GM12892 (cell line): ENCODE measurements around the gene FAF1.

Source experiments
- DNase-seq: peaks from one replicate; pipeline ENCODE4 v3.0.0; 2011; ENCODE audit not compliant: insufficient read length
- FAIRE-seq: peaks from 2 replicates; lab custom pipeline; 2011; peaks lifted over from hg19 to GRCh38; lab: Jason Lieb, UNC
- POLR2A ChIP-seq: IDR thresholded peaks from 2 replicates; pipeline ENCODE4 v1.6.1; 2011; ENCODE audit warnings: low read depth, low read length, control low read depth
- POLR2AphosphoS5 ChIP-seq: IDR thresholded peaks from 2 replicates; pipeline ENCODE4 v1.6.1; 2011; ENCODE audit warnings: low read depth, low read length, control low read depth
- TAF1 ChIP-seq: IDR thresholded peaks from 2 replicates; pipeline ENCODE4 v1.6.1; 2011; ENCODE audit warnings: low read depth, mild to moderate bottlenecking, control low read depth, low read length, borderline replicate concordance

The FAF1 gene

DNA sequence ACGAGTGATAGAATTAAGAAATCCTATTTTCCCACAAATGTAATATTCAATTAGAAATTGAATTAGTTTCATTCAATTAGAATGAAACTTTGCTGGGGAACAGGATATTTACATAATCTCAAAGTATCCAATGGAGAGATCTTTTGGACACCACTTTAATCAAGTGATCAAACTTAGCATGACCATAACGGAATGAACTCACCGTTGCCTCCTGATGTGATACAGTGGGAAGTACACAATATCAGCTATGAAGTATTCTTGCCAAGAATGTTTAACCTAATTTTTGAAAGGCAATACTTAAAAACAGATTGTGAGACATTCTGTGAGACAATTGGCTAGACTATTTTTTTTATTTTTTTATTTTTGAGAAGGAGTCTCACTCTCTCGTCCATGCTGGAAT is 26.6 kb upstream of the FAF1 start:
- FAIRE-seq (no peak), DNase-seq (no peak)
- TF ChIP-seq POLR2A (no peak), POLR2AphosphoS5 (no peak), TAF1 (no peak)

DNA sequence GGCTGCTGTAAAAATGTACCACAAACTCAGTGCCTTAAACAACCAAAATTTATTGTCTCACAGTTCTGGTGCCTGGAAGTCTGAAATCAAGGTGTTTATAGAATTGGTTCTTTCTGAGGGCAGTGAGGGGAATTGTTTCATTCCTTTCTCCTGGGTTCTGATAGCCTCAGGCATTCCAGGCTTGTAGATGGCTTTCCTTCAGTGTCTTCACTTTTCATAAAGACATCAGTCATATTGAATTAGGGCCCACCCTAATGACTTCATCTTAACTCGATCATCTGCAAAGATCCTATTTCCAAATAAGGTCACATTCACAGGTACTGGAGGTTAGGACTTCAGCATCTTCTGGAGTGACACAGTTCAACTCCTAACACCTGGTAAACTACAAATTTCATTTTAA is 25.0 kb upstream of the FAF1 start:
- TF ChIP-seq POLR2AphosphoS5, result peak; percentile 19; the same call in 1 of the 2 replicates
- TF ChIP-seq POLR2A, result peak; percentile 55; the same call in 1 of the 2 replicates
- TF ChIP-seq TAF1, result no peak
- DNase-seq (no peak), FAIRE-seq (no peak)

- FAIRE-seq (no peak), DNase-seq (no peak)
- TF ChIP-seq TAF1 (no peak), POLR2AphosphoS5 (no peak), POLR2A (no peak)
These were observed 23.2 kb upstream of the FAF1 start for GRCh38 chr1:50983219-50983802.

- FAIRE-seq (no peak), DNase-seq (no peak)
- TF ChIP-seq POLR2A, result no peak
- no peak for TF ChIP-seq TAF1
- no peak for TF ChIP-seq POLR2AphosphoS5
These were observed 22.5 kb upstream of the FAF1 start for GRCh38 chr1:50982611-50983010.

DNA sequence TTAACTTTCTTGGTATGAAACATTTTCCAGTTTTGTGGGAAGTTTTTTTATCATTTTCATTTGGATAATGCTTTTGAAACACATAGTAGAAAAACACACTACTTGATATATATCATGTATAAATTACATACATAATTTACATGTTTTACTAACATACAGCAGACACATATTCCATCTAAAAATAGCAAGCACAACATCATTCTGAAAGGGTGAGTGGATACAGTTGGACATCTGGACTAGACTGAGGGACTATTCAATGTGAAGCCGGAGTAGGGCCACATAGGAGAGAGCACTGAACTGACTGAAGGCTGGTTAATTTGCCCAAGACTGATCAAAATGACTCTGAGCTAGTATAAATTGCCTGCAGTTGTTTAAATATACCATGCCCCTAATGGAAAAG is 21.7 kb upstream of the FAF1 start:
- FAIRE-seq (no peak), DNase-seq (no peak)
- TF ChIP-seq POLR2AphosphoS5 (no peak), TAF1 (no peak), POLR2A (no peak)

GRCh38 chr1:50980505-50980904 is 20.4 kb upstream of the FAF1 start:
- no peak for FAIRE-seq
- no peak for DNase-seq

GRCh38 chr1:50979937-50980336 is 19.9 kb upstream of the FAF1 start:
- DNase-seq (no peak), FAIRE-seq (no peak)
- TF ChIP-seq POLR2AphosphoS5, result no peak
- no peak for TF ChIP-seq TAF1
- TF ChIP-seq POLR2A, result no peak

More at GRCh38 chr1:50980505-50980904, 20.4 kb upstream of the FAF1 start:
- TF ChIP-seq POLR2A (no peak), POLR2AphosphoS5 (no peak), TAF1 (no peak)

- TF ChIP-seq POLR2AphosphoS5 (no peak), TAF1 (no peak), POLR2A (no peak)
- FAIRE-seq (peak; percentile 70), DNase-seq (no peak)
These were observed 19.1 kb upstream of the FAF1 start for GRCh38 chr1:50978852-50979781.

DNA sequence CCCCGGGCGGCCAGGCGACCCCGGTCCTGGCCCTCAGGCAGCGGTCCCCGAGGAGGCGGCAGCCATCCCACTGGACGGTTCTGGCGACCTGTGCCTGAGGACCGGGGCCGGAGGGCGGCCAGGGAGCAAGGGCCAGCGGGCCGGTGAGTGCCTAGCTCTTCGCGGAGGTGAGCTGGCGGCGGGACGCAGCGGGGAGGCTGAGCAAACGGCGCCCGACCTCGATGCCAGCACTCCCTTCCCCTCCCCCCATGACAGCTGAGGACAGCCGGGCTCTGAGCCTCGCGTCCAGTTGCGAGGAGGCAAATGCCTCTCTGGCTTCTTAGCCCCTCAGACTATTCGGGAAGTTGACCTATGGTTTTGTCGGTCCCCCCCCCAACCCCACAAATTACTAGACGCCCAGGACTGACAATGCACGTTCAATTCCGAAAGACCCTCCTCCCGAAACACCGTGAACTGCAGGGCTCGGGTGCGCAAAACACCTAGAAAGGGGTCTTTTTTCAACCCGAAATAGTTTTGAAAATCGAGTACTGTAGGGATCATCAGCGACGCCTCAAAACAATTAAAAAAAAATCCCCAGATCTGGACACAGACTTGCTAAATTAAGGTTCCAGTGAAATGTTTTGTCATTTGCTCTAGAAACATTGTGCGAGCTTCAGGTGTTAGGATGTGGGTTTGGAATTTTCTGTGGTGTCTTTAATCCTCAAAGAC is 18.2 kb upstream of the FAF1 start:
- FAIRE-seq (no peak), DNase-seq (peak; percentile 32)
- TF ChIP-seq POLR2AphosphoS5, result peak; percentile 29; the same call in 1 of the 2 replicates
- TF ChIP-seq TAF1, result no peak; the same call in 1 of the 2 replicates

- FAIRE-seq (no peak), DNase-seq (peak; percentile 39)
- TF ChIP-seq POLR2AphosphoS5 (no peak), POLR2A (peak; percentile 56; the same call in 1 of the 2 replicates)
These were observed 17.6 kb upstream of the FAF1 start for GRCh38 chr1:50977575-50978143.
